Neutrophil (primary cell): Measurements from ENCODE around the gene RAC2.

Experiments used
- H3K27ac ChIP-seq: fragments of 200-600 bp; sonication (generic); 2 replicates; pipeline ENCODE4 v1.5.1; 2016; ENCODE audit warnings: mild to moderate bottlenecking, moderate library complexity
- H3K27me3 ChIP-seq: fragments of 200-600 bp; sonication (generic); 2 replicates; pipeline ENCODE4 v1.6.0; 2016; ENCODE audit warnings: mild to moderate bottlenecking
- H3K36me3 ChIP-seq: fragments of 200-600 bp; sonication (generic); 2 replicates; pipeline ENCODE4 v1.5.1; 2017
- H3K4me1 ChIP-seq, 2 experiments: fragments of 200-600 bp in 1 of 2; sonication (generic) in 1 of 2; 1 replicate in 1 of 2; 2 replicates in 1 of 2; pipeline versions ENCODE4 v1.5.1 to v1.6.1; 2013 to 2016; ENCODE audit warnings: low read depth in 1 of 2, low read length in 1 of 2, mild to moderate bottlenecking in 1 of 2, moderate library complexity in 1 of 2; ENCODE audit not compliant: control insufficient read depth in 1 of 2, insufficient read depth in 1 of 2
- H3K4me3 ChIP-seq, 2 experiments: fragments of 200-600 bp in 1 of 2; sonication (generic) in 1 of 2; 1 replicate in 1 of 2; 2 replicates in 1 of 2; pipeline ENCODE4 v1.5.1; 2013 to 2016; ENCODE audit warnings: low read depth in 1 of 2, low read length in 1 of 2, mild to moderate bottlenecking in 1 of 2, moderate library complexity in 1 of 2
- H3K9me3 ChIP-seq: fragments of 200-600 bp; sonication (generic); 2 replicates; pipeline ENCODE4 v1.5.1; 2016
- TF ChIP-seq, protein P1 (sequence below): fragments of 200-600 bp; sonication (generic); IDR thresholded peaks from 2 replicates; pipeline ENCODE4 v1.5.1; 2016; ENCODE audit warnings: antibody characterized with exemption

RAC2 gene

GRCh38 chr22:37208401-37209139, 35.5 kb downstream of the RAC2 start:
- Histone ChIP-seq H3K4me3 (no peak overlapping the region), H3K27ac (no peak overlapping the region), H3K36me3 (no peaks in the 10 kb centered on the region), H3K9me3 (no peaks in the 10 kb centered on the region), H3K4me1 (peaks cover 13 to 16% of the 10 kb centered on the region in 2 experiments), H3K27me3 (no peaks in the 10 kb centered on the region)
- TF ChIP-seq, protein P1, sequence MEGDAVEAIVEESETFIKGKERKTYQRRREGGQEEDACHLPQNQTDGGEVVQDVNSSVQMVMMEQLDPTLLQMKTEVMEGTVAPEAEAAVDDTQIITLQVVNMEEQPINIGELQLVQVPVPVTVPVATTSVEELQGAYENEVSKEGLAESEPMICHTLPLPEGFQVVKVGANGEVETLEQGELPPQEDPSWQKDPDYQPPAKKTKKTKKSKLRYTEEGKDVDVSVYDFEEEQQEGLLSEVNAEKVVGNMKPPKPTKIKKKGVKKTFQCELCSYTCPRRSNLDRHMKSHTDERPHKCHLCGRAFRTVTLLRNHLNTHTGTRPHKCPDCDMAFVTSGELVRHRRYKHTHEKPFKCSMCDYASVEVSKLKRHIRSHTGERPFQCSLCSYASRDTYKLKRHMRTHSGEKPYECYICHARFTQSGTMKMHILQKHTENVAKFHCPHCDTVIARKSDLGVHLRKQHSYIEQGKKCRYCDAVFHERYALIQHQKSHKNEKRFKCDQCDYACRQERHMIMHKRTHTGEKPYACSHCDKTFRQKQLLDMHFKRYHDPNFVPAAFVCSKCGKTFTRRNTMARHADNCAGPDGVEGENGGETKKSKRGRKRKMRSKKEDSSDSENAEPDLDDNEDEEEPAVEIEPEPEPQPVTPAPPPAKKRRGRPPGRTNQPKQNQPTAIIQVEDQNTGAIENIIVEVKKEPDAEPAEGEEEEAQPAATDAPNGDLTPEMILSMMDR, result no peak

DNA sequence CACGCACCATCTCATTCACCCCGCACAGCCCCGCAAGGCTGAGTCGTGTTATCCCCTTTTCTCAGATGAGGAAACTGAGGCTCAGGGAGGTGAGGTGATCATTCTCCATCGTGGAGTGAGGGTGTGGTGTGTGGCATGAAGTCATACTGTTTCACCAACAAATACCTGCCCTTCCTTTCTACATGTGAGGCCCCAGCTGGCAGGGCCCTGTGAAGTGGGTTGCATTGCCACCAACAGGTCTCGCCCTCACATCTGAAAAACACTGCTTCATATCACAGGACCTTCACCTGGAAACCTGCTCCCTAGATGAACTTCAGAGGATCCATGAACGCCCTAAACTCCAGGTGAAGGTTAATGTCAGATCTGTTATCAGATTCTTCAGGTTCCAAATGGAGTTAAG, 36.1 kb downstream of the RAC2 start:
- H3K27ac ChIP-seq, result no peak overlapping the region
- no peaks in the 10 kb centered on the region for H3K27me3 ChIP-seq

DNA sequence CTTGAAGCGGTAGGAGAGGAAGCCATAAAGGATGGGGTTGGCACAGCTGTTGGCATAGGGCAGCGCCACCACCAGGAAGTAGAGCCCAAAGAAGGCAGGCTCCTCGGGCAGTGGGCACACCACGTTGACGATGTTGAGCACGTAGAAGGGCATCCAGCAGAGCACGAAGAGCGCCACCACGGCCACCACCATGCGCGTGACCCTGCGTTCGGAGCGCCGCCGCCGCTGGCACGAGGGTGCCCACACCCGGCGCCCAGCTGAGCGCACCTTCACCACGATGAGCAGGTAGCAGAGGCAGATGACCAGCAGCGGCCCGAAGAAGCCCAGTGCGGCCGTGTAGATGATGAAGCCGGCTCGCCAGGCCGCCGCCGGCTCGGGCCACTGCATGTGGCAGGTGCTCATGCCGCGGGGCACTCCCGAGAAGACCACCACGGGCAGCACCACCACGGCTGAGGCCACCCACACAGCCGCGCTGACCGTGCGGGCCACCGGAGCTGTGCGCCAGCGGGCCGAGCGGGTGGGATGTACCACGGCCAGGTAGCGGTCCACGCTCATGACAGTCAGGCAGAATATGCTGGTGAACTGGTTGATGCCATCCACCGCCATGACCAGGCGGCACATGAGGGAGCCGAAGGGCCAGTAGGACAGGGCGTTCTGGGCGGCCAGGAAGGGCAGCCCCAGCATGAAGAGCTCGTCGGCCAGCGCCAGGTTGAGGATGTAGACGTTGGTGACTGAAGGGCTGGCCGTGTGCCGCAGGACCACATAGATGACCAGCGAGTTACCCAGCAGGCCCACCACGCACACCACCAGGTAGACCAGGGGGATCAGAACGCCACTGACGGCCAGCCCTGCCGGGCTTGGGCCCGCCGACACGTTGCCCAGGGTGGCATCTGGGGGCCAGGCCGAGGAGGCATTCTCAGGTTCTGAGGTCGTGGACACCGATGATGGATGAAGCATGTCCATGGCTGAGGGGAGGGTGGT, 36.9 kb downstream of the RAC2 start:
- Histone ChIP-seq H3K4me3 (no peak overlapping the region), H3K4me1 (peaks cover 13 to 16% of the 10 kb centered on the region in 2 experiments), H3K9me3 (no peaks in the 10 kb centered on the region), H3K27ac (no peak overlapping the region), H3K36me3 (no peaks in the 10 kb centered on the region), H3K27me3 (no peaks in the 10 kb centered on the region)
- TF ChIP-seq, protein P1, result no peak

More for the DNA sequence above, 36.1 kb downstream of the RAC2 start:
- Histone ChIP-seq H3K36me3 (no peaks in the 10 kb centered on the region), H3K9me3 (no peaks in the 10 kb centered on the region), H3K4me3 (no peak overlapping the region), H3K4me1 (peaks cover 13 to 16% of the 10 kb centered on the region in 2 experiments)
- TF ChIP-seq, protein P1, result no peak

DNA sequence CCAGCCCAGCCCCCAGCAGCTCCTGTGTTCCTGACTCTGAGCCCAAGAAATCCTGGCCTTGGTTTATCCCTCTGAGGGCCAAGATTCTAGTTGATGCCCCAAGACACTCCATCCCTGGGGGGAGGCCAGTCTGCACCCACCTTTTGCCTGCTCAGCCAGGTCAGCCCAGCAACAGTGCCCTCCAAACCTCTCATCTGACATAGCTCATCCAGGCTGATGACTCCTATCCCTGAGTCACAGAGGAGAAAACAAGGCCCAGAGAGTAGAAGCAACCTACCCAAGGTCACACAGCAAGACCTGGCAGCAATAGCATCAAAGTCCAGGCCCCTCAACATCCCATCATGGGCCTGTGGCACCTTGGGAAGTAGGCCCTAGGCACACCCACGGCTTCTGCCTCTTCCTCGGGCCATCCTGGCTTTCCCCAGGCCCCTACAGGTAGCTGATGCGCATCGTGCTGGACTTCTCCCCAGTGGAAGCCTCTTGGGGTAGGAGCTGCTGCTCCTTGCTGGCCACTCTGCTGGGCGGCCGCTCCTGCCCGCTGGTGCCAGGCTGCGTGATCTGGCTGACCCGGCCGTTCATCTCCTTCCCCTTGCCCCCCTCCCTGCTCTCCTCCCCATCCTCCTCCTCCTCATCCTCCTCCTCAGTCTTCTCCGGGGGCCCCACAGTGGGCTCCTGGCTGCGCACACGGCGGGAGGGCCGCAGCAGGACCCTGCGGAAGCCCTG, 37.8 kb downstream of the RAC2 start:
- Histone ChIP-seq H3K27me3 (no peaks in the 10 kb centered on the region), H3K4me1 (peaks cover 13 to 16% of the 10 kb centered on the region in 2 experiments), H3K4me3 (no peak overlapping the region), H3K9me3 (no peaks in the 10 kb centered on the region), H3K36me3 (no peaks in the 10 kb centered on the region), H3K27ac (peak overlapping the region; percentile 42)
- TF ChIP-seq, protein P1, result no peak

- Histone ChIP-seq H3K4me1 (peaks cover 16 to 23% of the 10 kb centered on the region in 2 experiments), H3K9me3 (no peaks in the 10 kb centered on the region), H3K4me3 (no peak overlapping the region), H3K27ac (peak overlapping the region; percentile 42), H3K27me3 (no peaks in the 10 kb centered on the region), H3K36me3 (no peaks in the 10 kb centered on the region)
- TF ChIP-seq, protein P1, result no peak
These were observed 39.0 kb downstream of the RAC2 start for GRCh38 chr22:37205046-37205445.
